Measurements from ENCODE around the gene ARIH2.
A peak's percentile ranks its signal among the peaks of the same experiment; 100 is the strongest.

Gene ARIH2

GRCh38 chr3:48929358-48930035 lies 10.9 kb downstream of the ARIH2 start:
- DNase-seq (ENCODE audit: low read depth, low spot score) = no peak

- DNase-seq (ENCODE audit: low read depth, low spot score) = no peak
These were observed 11.9 kb downstream of the ARIH2 start for GRCh38 chr3:48930590-48930989.

GRCh38 chr3:48931944-48932580 lies 13.4 kb downstream of the ARIH2 start:
- no peak for DNase-seq (ENCODE audit: low read depth, low spot score)

- no peak for DNase-seq (ENCODE audit: low read depth, low spot score)
These were observed 15.8 kb downstream of the ARIH2 start for GRCh38 chr3:48934333-48934991.

GRCh38 chr3:48935530-48935929 lies 16.9 kb downstream of the ARIH2 start:
- no peak for DNase-seq (ENCODE audit: low read depth, low spot score)

GRCh38 chr3:48938156-48938555 lies 19.5 kb downstream of the ARIH2 start:
- no peak for DNase-seq (ENCODE audit: low read depth, low spot score)

- no peak for DNase-seq (ENCODE audit: low read depth, low spot score)
These were observed 20.0 kb downstream of the ARIH2 start for GRCh38 chr3:48938689-48939088.

GRCh38 chr3:48945432-48945831 lies 26.8 kb downstream of the ARIH2 start:
- no peak for DNase-seq (ENCODE audit: low read depth, low spot score)

- DNase-seq (ENCODE audit: low read depth, low spot score) = no peak
These were observed 27.4 kb downstream of the ARIH2 start for GRCh38 chr3:48945891-48946549.

- DNase-seq (ENCODE audit: low read depth, low spot score) = no peak
These were observed 30.7 kb downstream of the ARIH2 start for GRCh38 chr3:48949376-48949717.

- DNase-seq (ENCODE audit: low read depth, low spot score) = no peak
These were observed 31.4 kb downstream of the ARIH2 start for GRCh38 chr3:48950051-48950450.

- DNase-seq (ENCODE audit: low read depth, low spot score) = no peak
These were observed 33.1 kb downstream of the ARIH2 start for GRCh38 chr3:48951764-48952163.

- peak; percentile 40 for DNase-seq (ENCODE audit: low read depth, low spot score)
These were observed 34.0 kb downstream of the ARIH2 start for GRCh38 chr3:48952510-48953118.

- no peak for DNase-seq (ENCODE audit: low read depth, low spot score)
These were observed 38.5 kb downstream of the ARIH2 start for GRCh38 chr3:48957006-48957705.

GRCh38 chr3:48960841-48961413 lies 42.3 kb downstream of the ARIH2 start:
- no peak for DNase-seq (ENCODE audit: low read depth, low spot score)

GRCh38 chr3:48962340-48962739 lies 43.7 kb downstream of the ARIH2 start:
- DNase-seq (ENCODE audit: low read depth, low spot score) = no peak

- no peak for DNase-seq (ENCODE audit: low read depth, low spot score)
These were observed 44.3 kb downstream of the ARIH2 start for GRCh38 chr3:48962939-48963338.

- DNase-seq (ENCODE audit: low read depth, low spot score) = no peak
These were observed 44.9 kb downstream of the ARIH2 start for GRCh38 chr3:48963591-48963990.

GRCh38 chr3:48966367-48966766 lies 47.7 kb downstream of the ARIH2 start:
- no peak for DNase-seq (ENCODE audit: low read depth, low spot score)

GRCh38 chr3:48966876-48967361 lies 48.3 kb downstream of the ARIH2 start:
- DNase-seq (ENCODE audit: low read depth, low spot score) = no peak

- DNase-seq (ENCODE audit: low read depth, low spot score) = no peak
These were observed 51.9 kb downstream of the ARIH2 start for GRCh38 chr3:48970586-48970985.

All from iPS DF 19.7 (cell line).